AG09309 (cell line): ENCODE results near the gene FOXN3.

Experiments
- DNase-seq: peaks from one replicate; pipeline ENCODE4 v3.0.0-alpha.2; 2010; ENCODE audit warnings: low read depth
- H3K4me3 ChIP-seq: 2 replicates; pipeline ENCODE4 v1.5.1; 2011; ENCODE audit warnings: mild to moderate bottlenecking, low read depth, low read length, moderate library complexity; ENCODE audit not compliant: control insufficient read depth
- TF ChIP-seq, protein P1 (sequence below): IDR thresholded peaks from 2 replicates; pipeline ENCODE4 v1.5.1; 2011; ENCODE audit warnings: mild to moderate bottlenecking, low read depth, low read length, inconsistent platforms; ENCODE audit not compliant: insufficient read depth, control insufficient read depth; ENCODE audit errors: missing control alignments

FOXN3 gene

GRCh38 chr14:89129570-89129969 lies 287.5 kb downstream of the FOXN3 start:
- no peak for DNase-seq
- H3K4me3 ChIP-seq = no peak overlapping the region
- TF ChIP-seq, protein P1, sequence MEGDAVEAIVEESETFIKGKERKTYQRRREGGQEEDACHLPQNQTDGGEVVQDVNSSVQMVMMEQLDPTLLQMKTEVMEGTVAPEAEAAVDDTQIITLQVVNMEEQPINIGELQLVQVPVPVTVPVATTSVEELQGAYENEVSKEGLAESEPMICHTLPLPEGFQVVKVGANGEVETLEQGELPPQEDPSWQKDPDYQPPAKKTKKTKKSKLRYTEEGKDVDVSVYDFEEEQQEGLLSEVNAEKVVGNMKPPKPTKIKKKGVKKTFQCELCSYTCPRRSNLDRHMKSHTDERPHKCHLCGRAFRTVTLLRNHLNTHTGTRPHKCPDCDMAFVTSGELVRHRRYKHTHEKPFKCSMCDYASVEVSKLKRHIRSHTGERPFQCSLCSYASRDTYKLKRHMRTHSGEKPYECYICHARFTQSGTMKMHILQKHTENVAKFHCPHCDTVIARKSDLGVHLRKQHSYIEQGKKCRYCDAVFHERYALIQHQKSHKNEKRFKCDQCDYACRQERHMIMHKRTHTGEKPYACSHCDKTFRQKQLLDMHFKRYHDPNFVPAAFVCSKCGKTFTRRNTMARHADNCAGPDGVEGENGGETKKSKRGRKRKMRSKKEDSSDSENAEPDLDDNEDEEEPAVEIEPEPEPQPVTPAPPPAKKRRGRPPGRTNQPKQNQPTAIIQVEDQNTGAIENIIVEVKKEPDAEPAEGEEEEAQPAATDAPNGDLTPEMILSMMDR = no peak

GRCh38 chr14:89128311-89129026 lies 288.6 kb downstream of the FOXN3 start:
- DNase-seq = no peak
- TF ChIP-seq, protein P1 = no peak
- no peak overlapping the region for H3K4me3 ChIP-seq

DNA sequence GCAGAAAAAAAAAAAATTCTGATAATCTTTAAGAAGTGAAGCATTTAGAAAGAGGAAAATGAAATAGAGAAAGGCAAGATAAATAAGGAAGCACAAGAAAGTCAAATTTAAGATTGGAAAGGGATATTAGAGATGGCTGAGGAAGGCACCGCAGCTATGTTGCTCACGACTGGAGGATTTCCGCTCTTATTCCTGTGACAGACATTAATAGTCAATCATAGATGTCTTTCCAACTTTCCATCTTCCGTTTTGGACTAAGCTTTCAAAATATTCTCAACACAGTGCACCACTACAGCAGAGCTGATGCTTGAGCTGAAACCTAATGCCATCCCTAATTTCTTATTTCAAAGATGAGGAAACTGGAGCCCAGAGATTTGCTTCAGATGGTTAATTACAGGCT lies 290.6 kb downstream of the FOXN3 start:
- no peak for DNase-seq
- TF ChIP-seq, protein P1 = no peak
- no peak overlapping the region for H3K4me3 ChIP-seq

DNA sequence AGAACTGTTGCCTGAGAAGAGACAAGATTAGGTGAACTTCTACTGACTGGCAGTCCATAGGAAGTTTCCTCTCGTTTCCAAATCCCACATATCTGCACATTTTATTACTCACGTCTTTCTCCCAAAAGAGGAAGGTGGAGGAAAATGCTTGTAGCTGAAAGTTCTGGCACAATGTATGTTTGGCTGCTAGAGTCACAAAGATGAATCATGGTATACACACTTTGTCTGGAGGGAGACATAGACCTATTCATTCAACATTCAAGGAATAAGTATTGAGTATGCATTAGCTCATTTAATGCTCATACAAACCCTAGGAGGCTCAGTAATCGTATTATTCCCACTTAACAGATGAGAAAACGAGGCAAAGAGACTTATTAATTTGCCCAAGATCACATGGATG lies 291.8 kb downstream of the FOXN3 start:
- TF ChIP-seq, protein P1 = no peak

DNA sequence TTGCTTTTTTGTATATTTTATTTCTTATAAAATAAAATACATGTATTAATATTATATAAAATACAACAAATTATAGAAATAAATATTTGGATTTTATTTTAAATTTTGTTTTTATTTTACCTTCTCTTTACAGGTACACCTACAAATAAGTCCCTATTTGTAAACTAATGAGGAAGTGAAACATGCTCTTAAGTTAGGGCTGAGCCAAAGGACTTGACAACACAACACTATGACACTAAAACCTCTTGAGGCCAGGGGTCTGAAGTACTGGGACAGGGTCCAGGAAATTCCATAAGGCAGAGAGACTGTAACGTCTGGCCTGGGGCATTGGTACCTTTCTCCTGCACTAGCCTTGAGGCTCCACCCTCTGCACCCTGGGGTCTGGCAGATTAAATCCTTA lies 293.2 kb downstream of the FOXN3 start:
- no peak overlapping the region for H3K4me3 ChIP-seq
- no peak for DNase-seq
- TF ChIP-seq, protein P1 = no peak

More for the DNA sequence above, 291.8 kb downstream of the FOXN3 start:
- no peak overlapping the region for H3K4me3 ChIP-seq
- no peak for DNase-seq

- TF ChIP-seq, protein P1 = no peak
- DNase-seq = no peak
- H3K4me3 ChIP-seq = no peak overlapping the region
Measured at GRCh38 chr14:89123215-89123614, 293.8 kb downstream of the FOXN3 start.
